Panc1 (cell line): ENCODE data around the gene UGT1A10. TPM values are rescaled to one million over a fixed set of nuclear protein-coding genes. Genes with fewer than 3 reads are reported as not detected.

Experiments
- ATAC-seq: fragments of 200-7000 bp; cut with Tn5 transposase; 2 replicates; pipeline ENCODE4 v1.9.1; 2020; ENCODE audit warnings: mild to moderate bottlenecking, moderate library complexity
- BruUV-seq: library from RNA; stranded (reverse); fragments of 400-500 nt; replicated peaks from 2 replicates; lab custom pipeline; 2021; lab: Mats Ljungman, UMichigan
- CTCF ChIA-PET: fragments of 300-600 bp; sonication (Branson Sonifier 250); formaldehyde crosslinking; loops from one replicate; lab custom pipeline; 2022; ENCODE audit warnings: antibody characterized with exemption; lab: Charles Lee
- POLR2A ChIA-PET: fragments of 300-600 bp; sonication (Branson Sonifier 250); formaldehyde crosslinking; loops from one replicate; lab custom pipeline; 2022; ENCODE audit warnings: antibody characterized with exemption; lab: Charles Lee
- DNase-seq: peaks from one replicate; pipeline ENCODE4 v3.0.0-alpha.2; 2010; ENCODE audit warnings: low read depth, low spot score
- H3K27ac ChIP-seq: 2 replicates; pipeline ENCODE4 v1.5.1; 2011; ENCODE audit warnings: mild to moderate bottlenecking, low read length, inconsistent platforms
- H3K27me3 ChIP-seq: fragments of 200-500 bp; sonication (Bioruptor generic); 2 replicates; pipeline ENCODE4 v1.6.0; 2014; ENCODE audit warnings: low read length, inconsistent platforms; ENCODE audit not compliant: control insufficient read depth, insufficient read depth
- H3K36me3 ChIP-seq: fragments of 200-500 bp; sonication (Bioruptor generic); 2 replicates; pipeline ENCODE4 v1.5.1; 2014; ENCODE audit warnings: inconsistent platforms, mild to moderate bottlenecking, low read length, moderate library complexity; ENCODE audit not compliant: control insufficient read depth, insufficient read depth
- H3K4me1 ChIP-seq: 2 replicates; pipeline ENCODE4 v1.5.1; 2011; ENCODE audit warnings: inconsistent platforms, mild to moderate bottlenecking, low read length, moderate library complexity; ENCODE audit not compliant: control insufficient read depth, insufficient read depth
- H3K4me3 ChIP-seq, 2 experiments: 2 replicates each; pipeline ENCODE4 v1.5.1; 2011 to 2012; ENCODE audit warnings: low read depth in 2 of 2, low read length in 2 of 2, mild to moderate bottlenecking in 2 of 2, inconsistent platforms in 1 of 2, moderate library complexity in 1 of 2
- H3K9me3 ChIP-seq: fragments of 200-500 bp; sonication (Bioruptor generic); 2 replicates; pipeline ENCODE4 v1.5.1; 2014; ENCODE audit warnings: low read depth, mild to moderate bottlenecking, inconsistent platforms, low read length, moderate library complexity; ENCODE audit not compliant: control insufficient read depth, insufficient read depth
- CTCF ChIP-seq: fragments of 450-650 bp; IDR thresholded peaks from 2 replicates; pipeline ENCODE4 v1.5.1; 2017; ENCODE audit warnings: mild to moderate bottlenecking
- POLR2AphosphoS5 ChIP-seq: IDR thresholded peaks from 2 replicates; pipeline ENCODE4 v1.6.1; 2012; ENCODE audit warnings: mild to moderate bottlenecking, low read depth, low read length, moderate library complexity
- REST ChIP-seq, 2 experiments: IDR thresholded peaks; 2 replicates each; pipeline ENCODE4 v1.6.1; 2011 to 2012; ENCODE audit warnings: low read depth in 2 of 2, control low read depth in 1 of 2, low read length in 1 of 2, mild to moderate bottlenecking in 1 of 2, moderate library complexity in 1 of 2; ENCODE audit not compliant: insufficient read depth in 1 of 2
- SIN3A ChIP-seq: IDR thresholded peaks from 2 replicates; pipeline ENCODE4 v1.6.1; 2012; ENCODE audit warnings: low read depth, mild to moderate bottlenecking, low read length, moderate library complexity, borderline replicate concordance; ENCODE audit not compliant: insufficient read depth
- TCF7L2 ChIP-seq: IDR thresholded peaks from 2 replicates; pipeline ENCODE4 v1.6.1; 2011; ENCODE audit warnings: mild to moderate bottlenecking, low read depth, low read length, inconsistent platforms
- in situ Hi-C: cut with HindIII; loops from 2 replicates; pipeline ENCODE4 v1.10.0; 2016; ENCODE audit warnings: low sequenced_read_pairs, low pct_unique_long_range_greater_than_20kb
- intact Hi-C: fragments of 100-400 bp; cut with micrococcal nuclease; formaldehyde crosslinking; loops from one replicate; pipeline ENCODE4 v1.10.0; 2022; ENCODE audit not compliant: unreplicated experiment
- total RNA-seq: library from RNA; stranded (reverse); gene quantifications from one replicate; pipeline ENCODE4 v1.2.1, GENCODE V29; 2021; ENCODE audit not compliant: unreplicated experiment

UGT1A10 gene
- total RNA-seq, 1 experiment from 2014 or later: not detected

- CTCF ChIA-PET: no interaction called here
Observed at GRCh38 chr2:233813236-233814055, 177.2 kb downstream of the UGT1A10 start.

More at GRCh38 chr2:233813236-233814055, 177.2 kb downstream of the UGT1A10 start:
- intact Hi-C loops (no loop called here), in situ Hi-C loops (no loop called here)
- Histone ChIP-seq H3K4me1 (no peaks in the 10 kb centered on the region), H3K36me3 (no peaks in the 10 kb centered on the region), H3K4me3 (no peak overlapping the region), H3K9me3 (no peaks in the 10 kb centered on the region), H3K27me3 (no peaks in the 10 kb centered on the region), H3K27ac (no peak overlapping the region)
- BruUV-seq: no TSS peak
- POLR2A ChIA-PET: no interaction called here
- ATAC-seq (no peak), DNase-seq (no peak)
- no peak for TF ChIP-seq REST (IDR thresholded peaks at IDR 0.05; ENCODE audit: insufficient read depth in 1 of 2, low read depth in 2 of 2, low read length in 1 of 2)
- TF ChIP-seq CTCF: no peak
- TF ChIP-seq SIN3A: no peak
- TF ChIP-seq TCF7L2: no peak
- no peak for TF ChIP-seq POLR2AphosphoS5
